ENCODE measurements around the gene CTNNBL1.
"Not testable (repeated sequence)": the region's sequence is repeated elsewhere in the genome, so short reads cannot be mapped to it uniquely, and the experiment has no call there.

Gene CTNNBL1

DNA sequence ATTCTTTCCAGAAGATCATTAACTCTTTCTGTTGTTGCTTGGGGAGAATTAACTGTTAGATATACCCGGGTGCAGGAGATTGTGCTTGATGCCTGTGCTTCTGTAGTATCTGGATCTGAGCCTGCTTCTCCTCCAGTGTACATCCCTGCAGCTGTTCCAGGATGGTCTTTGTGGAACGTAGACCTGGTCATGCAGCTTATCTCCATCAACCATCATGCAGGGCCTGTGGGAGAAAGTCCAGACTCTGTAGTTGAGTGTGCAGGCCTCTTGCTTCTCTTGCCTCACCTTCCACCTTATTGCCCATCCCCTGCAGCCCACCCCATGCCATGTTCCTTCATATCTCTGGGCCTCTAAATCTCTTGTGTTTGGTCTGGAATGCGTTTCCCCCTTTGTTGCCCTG lies 133.8 kb downstream of the CTNNBL1 start:
- no peak for DNase-seq

GRCh38 chr20:37828684-37829083 lies 134.9 kb downstream of the CTNNBL1 start:
- DNase-seq = no peak

- no peak for DNase-seq
Measured at GRCh38 chr20:37829128-37829527, 135.3 kb downstream of the CTNNBL1 start.

DNA sequence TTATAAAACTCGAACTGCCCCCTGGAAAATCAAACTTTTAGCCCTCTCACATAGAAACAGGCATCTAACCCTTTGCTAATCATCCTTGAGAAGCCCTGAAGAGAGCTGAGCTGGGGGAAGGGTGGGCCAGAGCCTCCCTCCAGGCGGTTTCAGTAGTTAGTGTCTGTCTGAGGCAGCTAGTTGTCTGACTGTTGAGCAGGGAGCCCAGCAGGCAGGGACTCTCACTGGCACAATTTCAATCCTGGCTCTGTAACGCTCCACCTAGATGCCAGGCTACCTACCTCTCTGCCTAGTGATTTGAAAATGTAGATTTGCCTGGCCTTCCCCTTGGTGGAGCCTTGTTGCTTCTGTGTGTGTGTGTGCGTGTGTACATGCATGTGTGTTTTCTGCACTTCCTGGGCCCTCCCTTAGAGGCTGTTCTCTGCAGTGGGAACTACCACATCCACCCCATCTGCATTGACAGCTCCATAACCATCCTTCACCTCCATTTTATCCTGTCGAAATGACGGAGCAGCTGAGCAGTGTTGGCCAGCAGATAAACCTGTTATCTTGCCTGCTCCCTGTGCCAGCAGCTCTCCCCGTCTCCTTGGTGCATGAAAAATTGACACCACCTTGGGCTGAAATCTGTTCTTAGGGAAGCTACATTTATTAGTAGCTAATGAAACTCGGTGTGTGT lies 139.5 kb downstream of the CTNNBL1 start:
- no peak for DNase-seq

DNA sequence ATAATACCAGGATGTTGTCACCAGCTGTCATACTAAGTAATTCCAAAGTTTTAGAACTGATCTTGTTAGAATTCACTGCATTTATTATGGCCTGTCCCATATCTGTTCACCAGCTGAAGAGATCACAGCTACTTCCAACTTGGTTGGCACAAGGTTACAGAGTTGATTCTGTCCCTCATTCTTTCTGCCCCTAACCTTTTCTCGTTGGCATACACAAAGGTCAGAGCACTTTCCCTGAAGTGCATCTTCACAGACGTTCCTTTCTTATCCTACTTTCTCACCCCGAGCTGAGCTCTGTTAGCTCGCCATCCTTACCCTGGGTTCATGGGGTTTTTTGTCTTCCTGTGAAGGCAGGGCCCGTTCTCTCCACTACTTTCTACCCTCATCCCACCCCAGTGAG lies 143.1 kb downstream of the CTNNBL1 start:
- no peak for DNase-seq

DNA sequence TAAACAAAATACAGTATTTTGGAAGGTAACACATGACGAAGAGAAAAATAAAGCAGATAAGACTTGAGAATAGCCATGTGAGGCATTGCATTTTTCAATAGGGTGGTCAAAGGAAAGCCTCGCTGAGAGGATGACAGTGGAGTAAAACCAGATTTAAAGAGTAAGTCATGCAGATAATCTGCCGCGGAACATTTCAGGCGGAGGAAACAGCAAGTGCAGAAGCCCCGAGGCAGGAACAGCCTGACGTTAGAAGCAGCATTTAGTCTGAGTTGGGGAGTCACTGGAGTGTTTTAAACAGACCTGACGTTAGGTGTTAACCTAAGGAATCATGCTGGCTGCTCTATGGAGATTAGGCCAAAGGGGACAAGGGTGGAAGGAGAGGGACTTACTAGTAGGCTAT lies 144.1 kb downstream of the CTNNBL1 start:
- no peak for DNase-seq

DNA sequence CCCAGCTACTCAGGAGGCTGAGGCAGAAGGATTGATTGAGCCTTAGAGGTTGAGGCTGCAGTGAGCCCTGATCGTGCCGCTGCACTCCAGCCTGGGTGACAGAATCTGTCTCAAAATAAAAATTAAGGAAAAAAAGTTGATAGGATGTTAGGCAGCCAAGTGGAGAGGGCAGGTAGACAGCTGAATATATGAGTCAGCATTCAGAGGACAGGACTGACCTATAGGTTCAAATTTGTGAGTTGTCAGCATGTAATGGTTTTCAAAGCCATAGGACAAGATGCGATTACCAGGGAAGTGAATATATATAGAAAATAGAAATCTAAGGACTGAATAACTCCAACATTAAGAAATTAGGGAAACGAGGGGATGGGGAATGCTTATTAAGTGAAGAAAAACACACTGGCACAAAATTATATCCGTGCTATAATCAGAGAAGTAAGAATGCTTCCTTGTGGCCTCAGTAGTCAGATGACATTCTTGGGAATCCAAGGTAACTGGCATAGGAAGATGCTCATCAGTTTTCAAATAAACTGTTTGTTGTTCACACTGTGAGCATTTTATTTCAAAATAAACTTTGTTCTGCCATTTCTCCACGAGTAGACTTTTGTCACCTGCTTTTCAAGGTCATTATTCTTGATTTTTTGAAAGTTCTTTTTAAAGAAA lies 145.1 kb downstream of the CTNNBL1 start:
- DNase-seq = no peak

DNA sequence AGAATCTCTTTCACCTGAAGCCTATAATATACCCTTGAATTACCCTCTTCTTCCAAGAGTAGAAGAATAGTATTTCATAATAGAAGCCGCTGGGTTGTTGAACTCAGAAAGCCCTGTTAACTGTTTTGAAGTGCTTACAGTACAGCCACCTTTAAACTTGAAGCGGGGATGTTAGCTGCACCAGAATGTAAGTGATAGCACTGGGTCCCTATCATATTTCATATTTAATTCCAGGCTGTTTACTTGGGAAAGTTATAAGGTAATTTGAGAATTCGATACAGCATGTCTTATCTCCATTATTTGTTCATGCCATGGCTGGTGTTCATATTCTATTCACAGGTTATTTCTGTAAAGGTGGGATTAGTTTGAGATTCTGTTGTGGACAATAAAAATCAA lies 145.6 kb downstream of the CTNNBL1 start:
- DNase-seq = no peak

- DNase-seq = no peak
Measured at GRCh38 chr20:37839955-37840354, 146.1 kb downstream of the CTNNBL1 start.

DNA sequence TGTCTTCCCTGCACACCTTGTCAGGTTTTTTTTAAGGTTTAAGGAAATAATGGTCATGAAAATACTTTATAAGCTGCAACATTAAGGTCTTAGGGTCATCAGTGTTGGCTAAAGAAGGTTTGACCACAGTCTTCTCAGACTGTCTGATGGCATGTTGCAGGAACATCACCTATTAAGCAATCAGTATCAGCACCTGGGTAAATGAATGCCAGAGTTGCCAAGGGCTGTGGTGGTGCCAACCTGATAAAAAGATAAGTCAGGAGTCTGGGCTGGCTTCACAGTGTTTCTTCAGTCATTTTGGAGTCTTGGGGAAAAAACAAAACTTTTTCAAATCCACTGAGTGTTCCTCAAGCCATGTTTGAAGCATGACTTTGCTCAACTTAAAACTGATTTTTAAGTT lies 147.6 kb downstream of the CTNNBL1 start:
- DNase-seq = no peak

DNA sequence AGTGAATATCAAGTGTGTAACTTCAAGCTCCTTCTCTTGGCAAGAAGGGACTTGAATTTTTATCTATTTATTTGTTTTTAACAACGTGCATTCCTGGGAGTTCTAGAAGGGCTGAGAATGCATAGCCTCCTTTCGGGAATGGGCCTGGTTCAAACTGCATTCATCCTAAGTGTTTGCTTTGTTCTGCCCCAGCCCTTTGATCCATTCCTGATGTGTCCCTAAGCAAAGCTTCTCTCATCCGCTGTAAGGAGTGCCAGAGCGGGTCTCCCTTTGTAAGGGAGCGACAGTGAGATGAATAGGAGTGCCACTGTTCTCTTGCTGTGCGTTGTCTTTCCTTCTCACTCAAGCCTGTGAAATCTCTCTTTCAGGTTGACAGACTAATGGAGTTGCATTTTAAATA lies 148.1 kb downstream of the CTNNBL1 start:
- DNase-seq = no peak

DNA sequence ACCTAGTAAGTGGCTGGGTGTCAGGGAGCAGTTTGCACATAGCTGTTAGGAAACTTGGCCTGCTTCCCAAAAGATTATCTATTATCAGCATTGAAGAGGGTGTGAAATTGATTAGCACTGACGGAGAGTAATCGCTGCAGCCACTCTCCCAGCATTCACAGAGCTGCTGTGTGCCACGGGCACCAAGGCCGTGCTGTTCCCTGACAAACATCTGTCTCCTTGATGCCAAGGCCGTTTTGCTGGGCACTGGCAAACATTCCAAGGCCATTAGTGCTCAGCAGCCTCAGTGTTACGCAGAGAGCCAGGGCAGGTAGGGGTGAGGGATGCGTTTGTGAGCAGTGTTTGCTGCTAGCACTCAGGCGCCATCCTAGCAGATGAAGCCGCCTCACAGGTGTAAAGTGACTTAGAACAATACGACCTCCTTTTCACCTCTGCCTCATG lies 151.4 kb downstream of the CTNNBL1 start:
- no peak for DNase-seq

- no peak for DNase-seq
Measured at GRCh38 chr20:37845878-37846277, 152.0 kb downstream of the CTNNBL1 start.

DNA sequence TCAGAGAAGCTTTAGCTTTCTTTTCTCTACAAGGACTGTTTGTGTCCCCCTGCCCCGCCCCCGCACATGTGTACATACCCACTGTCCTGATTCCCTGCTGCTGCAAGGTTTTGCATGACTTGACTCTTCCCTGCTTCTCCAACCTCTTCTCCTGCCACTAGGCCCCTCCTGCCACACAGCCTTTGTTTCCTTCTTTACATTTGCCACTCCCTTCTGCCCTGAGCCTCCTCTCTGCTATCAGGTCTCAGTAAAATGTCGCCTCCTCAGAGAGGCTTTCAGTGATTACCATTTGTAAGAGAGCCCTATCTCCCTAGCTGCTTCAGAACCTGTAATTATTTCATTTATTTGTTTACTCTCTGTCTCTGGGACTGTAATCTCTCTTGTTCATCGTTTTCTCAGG lies 152.7 kb downstream of the CTNNBL1 start:
- DNase-seq = no peak

GRCh38 chr20:37848706-37849105 lies 154.9 kb downstream of the CTNNBL1 start:
- no peak for DNase-seq

DNA sequence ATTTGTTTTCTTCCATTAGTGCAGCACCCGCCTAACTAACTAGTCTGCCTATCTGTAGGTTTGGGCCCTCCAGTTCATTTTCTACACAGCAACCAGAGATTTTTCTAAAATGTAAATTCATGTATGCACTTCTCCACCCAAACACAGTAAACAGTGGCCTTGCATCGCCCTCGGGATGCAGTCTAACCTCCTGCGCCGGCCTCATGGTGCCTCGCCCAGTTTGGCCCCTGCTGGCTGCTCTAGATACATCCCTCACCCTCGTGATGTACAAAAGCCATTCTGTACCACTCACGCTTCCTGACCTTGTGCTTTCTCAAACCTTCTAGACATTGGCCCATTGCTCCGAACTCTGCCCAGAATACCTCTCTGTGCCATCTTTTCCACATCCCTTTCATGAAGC lies 155.3 kb downstream of the CTNNBL1 start:
- DNase-seq = no peak

DNA sequence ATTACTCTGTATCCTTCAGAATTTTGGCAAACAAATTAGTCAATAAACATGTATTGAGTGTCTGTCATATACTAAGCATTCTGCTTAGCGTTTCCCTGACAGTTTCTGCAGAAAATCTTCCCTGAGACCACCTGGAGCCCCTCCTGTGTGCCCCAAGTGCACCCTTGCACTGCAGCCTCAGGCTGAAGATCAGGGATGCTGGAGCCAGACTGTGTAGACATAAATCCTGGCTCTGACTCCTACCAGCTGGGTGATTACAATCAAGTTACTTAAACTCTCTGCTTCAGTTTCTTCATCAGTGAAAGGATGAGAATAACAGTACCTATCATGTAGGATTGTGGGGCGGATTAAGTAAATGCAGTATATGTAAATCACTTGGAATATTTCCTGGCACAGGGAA lies 155.7 kb downstream of the CTNNBL1 start:
- no peak for DNase-seq

DNA sequence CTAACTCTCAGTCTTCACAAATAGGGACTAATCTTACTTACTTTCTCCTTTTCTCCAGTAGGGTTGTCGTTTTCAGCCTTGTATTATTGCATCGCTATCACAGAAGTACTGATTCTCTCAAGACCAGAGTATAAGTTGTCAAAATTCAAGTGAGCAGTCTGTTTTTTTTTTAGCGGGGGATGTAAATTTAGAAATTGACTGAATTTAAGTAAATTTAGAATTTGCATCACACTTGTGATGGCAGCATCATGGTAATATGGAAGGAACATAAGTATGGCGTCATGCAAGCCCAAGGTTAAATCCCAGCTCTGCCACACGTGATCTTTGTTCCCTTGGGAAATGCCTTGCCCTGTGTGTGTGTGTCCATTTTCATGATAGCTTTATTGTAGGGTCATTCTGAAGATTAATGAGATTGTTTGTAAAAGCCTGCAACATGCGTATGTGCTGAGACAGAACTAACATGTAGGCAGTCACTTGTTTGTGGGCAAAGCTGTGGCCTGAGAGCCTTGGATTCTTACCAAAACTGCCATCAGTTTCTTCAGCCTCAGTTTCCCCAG lies 156.3 kb downstream of the CTNNBL1 start:
- no peak for DNase-seq

DNA sequence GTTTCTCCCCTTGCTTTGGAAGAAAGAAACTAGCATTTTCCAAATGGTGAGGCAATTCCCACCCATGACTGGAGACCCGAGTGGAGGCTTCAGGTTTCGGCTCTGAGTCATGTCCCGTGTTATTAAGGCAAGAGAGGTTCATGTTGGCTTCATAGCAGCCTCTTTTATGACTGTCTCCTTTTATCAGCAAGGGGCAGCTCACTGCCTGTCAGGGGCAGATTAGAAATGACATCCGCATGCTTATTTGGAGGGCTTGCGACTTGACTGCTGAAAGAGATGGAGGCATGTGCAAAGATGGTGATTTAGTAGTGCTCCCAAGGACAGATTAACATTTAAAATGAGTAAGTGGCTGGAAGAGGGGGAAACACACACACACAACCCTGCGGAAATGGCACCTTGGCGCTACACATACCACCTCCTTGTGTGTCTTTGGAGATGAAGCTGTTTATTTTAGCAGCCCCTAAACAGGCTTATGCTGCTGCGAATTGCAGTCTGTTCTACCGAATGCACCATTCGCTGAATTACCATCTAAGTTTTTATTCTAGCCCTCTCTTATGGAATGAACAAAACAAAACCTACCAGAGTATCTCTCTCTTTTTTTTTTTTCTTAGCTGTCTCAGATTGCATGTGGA lies 157.0 kb downstream of the CTNNBL1 start:
- DNase-seq = no peak

GRCh38 chr20:37852666-37853065 lies 158.8 kb downstream of the CTNNBL1 start:
- DNase-seq = no peak

DNA sequence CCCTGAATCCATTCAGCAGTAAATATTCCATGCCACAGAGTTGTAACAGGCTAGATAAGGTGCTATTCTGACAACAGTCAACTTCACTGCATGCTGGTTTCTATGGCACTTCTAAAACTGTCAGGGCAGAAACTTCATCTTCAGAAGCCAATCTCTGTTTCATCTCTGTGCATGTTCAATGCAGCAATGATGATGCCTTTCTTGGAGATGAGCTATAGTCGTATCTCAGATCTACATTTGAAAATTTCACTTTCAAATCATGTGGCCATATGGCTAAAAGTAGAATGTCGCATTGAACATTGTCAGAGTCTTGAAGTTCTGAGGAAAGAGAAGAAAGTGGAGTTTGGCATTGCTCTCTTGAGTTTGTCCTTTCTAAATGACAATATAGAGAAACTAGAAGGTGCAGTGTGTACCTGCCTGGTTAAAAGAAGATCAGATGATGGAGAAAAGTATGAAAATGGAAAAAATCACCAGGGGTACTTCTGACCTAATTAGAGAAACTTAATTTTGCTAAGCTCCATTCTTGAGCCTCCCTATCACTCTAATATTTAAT lies 160.1 kb downstream of the CTNNBL1 start:
- no peak for DNase-seq

DNA sequence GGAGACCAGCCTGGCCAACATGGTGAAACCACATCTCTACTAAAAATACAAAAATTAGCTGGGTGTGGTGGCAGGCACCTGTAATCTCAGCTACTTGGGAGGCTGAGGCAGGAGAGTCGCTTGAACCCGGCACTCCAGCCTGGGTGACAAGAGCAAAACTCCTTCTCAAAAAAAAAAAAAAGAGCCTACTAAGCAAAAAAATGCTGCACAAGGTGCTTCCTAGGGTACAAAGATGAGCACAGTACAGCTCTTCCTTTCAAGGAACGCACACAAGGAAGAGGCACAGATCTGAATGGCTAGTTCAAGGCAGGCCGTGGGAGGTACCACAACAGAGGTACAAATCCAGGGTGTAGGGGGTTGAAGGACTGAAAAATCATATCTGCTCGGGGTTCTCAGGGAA lies 162.2 kb downstream of the CTNNBL1 start:
- DNase-seq = not testable (repeated sequence)

GRCh38 chr20:37856932-37857660 lies 163.3 kb downstream of the CTNNBL1 start:
- no peak for DNase-seq
